ENCODE measurements around the gene FARP2. TPM values are rescaled to one million over a fixed set of nuclear protein-coding genes. Genes with fewer than 3 reads are reported as not detected.

FARP2 gene
- total RNA-seq, 4 donors from 2014 or later, result 96.5 to 164 (median 136) TPM

- intact Hi-C loops (cut with DNase I; ENCODE audit: low total_unique reads), result no loop called here
- Histone ChIP-seq H3K9me3 (no peaks in the 10 kb centered on the region), H3K27me3 (no peaks in the 10 kb centered on the region), H3K4me1 (peaks cover 0 to 8% (median 3%) of the 10 kb centered on the region in 4 donors), H3K36me3 (no peaks in the 10 kb centered on the region), H3K4me3 (no peak overlapping the region), H3K27ac (no peak overlapping the region)
- in situ Hi-C loops (cut with MboI; ENCODE audit: low pct_ligation_motif_present in 1 of 4, low pct_unique_long_range_greater_than_20kb in 1 of 4, low sequenced_read_pairs in 3 of 4), result no loop called here
- 86% methylated on average over 3 of the region's 3 CpGs; no CpG with 5 or more reads in 1 of the 2 donors for WGBS, 2 donors (ENCODE audit: low coverage in 1 of 2)
- DNase-seq, result no peak
- no peak for TF ChIP-seq POLR2AphosphoS5 (IDR thresholded peaks at IDR 0.05)
- TF ChIP-seq CTCF (IDR thresholded peaks at IDR 0.05), result no peak
- no peak for TF ChIP-seq POLR2A (IDR thresholded peaks at IDR 0.05)
- TF ChIP-seq EP300 (IDR thresholded peaks at IDR 0.05; ENCODE audit: low read depth), result no peak
These were observed 104.5 kb downstream of the FARP2 start for GRCh38 chr2:241460631-241461030.

- Histone ChIP-seq H3K36me3 (no peaks in the 10 kb centered on the region), H3K4me3 (no peak overlapping the region), H3K4me1 (peaks cover 0 to 8% (median 3%) of the 10 kb centered on the region in 4 donors), H3K9me3 (no peaks in the 10 kb centered on the region), H3K27ac (peak overlapping the region in 1 of 4 donors; percentile 28), H3K27me3 (no peaks in the 10 kb centered on the region)
- in situ Hi-C loops (cut with MboI; ENCODE audit: low pct_ligation_motif_present in 1 of 4, low pct_unique_long_range_greater_than_20kb in 1 of 4, low sequenced_read_pairs in 3 of 4), result no loop called here
- intact Hi-C loops (cut with DNase I; ENCODE audit: low total_unique reads), result no loop called here
- DNase-seq, result peak; percentile 21
- WGBS, 2 donors (ENCODE audit: low coverage in 1 of 2), result 69 to 73% methylated on average over 10 to 19 of the region's 19 CpGs
- TF ChIP-seq EP300 (IDR thresholded peaks at IDR 0.05; ENCODE audit: low read depth) (no peak), POLR2AphosphoS5 (IDR thresholded peaks at IDR 0.05) (no peak), CTCF (IDR thresholded peaks at IDR 0.05) (no peak), POLR2A (IDR thresholded peaks at IDR 0.05) (no peak)
These were observed 105.9 kb downstream of the FARP2 start for GRCh38 chr2:241461693-241462677.

GRCh38 chr2:241463276-241464135 lies 107.4 kb downstream of the FARP2 start:
- H3K27me3 ChIP-seq, result no peaks in the 10 kb centered on the region
- in situ Hi-C loops (cut with MboI; ENCODE audit: low pct_ligation_motif_present in 1 of 4, low pct_unique_long_range_greater_than_20kb in 1 of 4, low sequenced_read_pairs in 3 of 4), result no loop called here
- intact Hi-C loops (cut with DNase I; ENCODE audit: low total_unique reads), result no loop called here
- no peak for DNase-seq
- WGBS, 2 donors (ENCODE audit: low coverage in 1 of 2), result 91 to 100% methylated on average over 3 to 15 of the region's 18 CpGs
- peaks cover 0 to 5% (median 0%) of the 10 kb centered on the region in 4 donors for H3K36me3 ChIP-seq
- TF ChIP-seq CTCF (IDR thresholded peaks at IDR 0.05) (no peak), EP300 (IDR thresholded peaks at IDR 0.05; ENCODE audit: low read depth) (no peak), POLR2A (IDR thresholded peaks at IDR 0.05) (no peak), POLR2AphosphoS5 (IDR thresholded peaks at IDR 0.05) (no peak)
- H3K4me1 ChIP-seq, result peaks cover 0 to 8% (median 3%) of the 10 kb centered on the region in 4 donors
- no peak overlapping the region for H3K4me3 ChIP-seq
- H3K9me3 ChIP-seq, result no peaks in the 10 kb centered on the region
- H3K27ac ChIP-seq, result no peak overlapping the region

- DNase-seq, result no peak
- in situ Hi-C loops (cut with MboI; ENCODE audit: low pct_ligation_motif_present in 1 of 4, low pct_unique_long_range_greater_than_20kb in 1 of 4, low sequenced_read_pairs in 3 of 4) (no loop called here), intact Hi-C loops (cut with DNase I; ENCODE audit: low total_unique reads) (no loop called here)
- H3K4me3 ChIP-seq, result no peak overlapping the region
- H3K27me3 ChIP-seq, result no peaks in the 10 kb centered on the region
- H3K27ac ChIP-seq, result no peak overlapping the region
- H3K36me3 ChIP-seq, result peaks cover 0 to 10% (median 4%) of the 10 kb centered on the region in 4 donors
- H3K9me3 ChIP-seq, result no peaks in the 10 kb centered on the region
- 78% methylated on average over 12 of the region's 12 CpGs; no CpG with 5 or more reads in 1 of the 2 donors for WGBS, 2 donors (ENCODE audit: low coverage in 1 of 2)
- TF ChIP-seq POLR2AphosphoS5 (IDR thresholded peaks at IDR 0.05) (no peak), EP300 (IDR thresholded peaks at IDR 0.05; ENCODE audit: low read depth) (no peak), CTCF (IDR thresholded peaks at IDR 0.05) (no peak), POLR2A (IDR thresholded peaks at IDR 0.05) (no peak)
- peaks cover 0 to 8% (median 3%) of the 10 kb centered on the region in 4 donors for H3K4me1 ChIP-seq
These were observed 109.5 kb downstream of the FARP2 start for GRCh38 chr2:241465543-241465942.
